Liver (tissue), 9 donors: ENCODE measurements around the gene ATP11A. TPM values are rescaled to one million over a fixed set of nuclear protein-coding genes. Genes with fewer than 3 reads are reported as not detected.

Experiments used
- DNase-seq: peaks from one replicate; pipeline ENCODE4 v3.0.0-alpha.2; 2017; ENCODE audit warnings: low spot score
- H3K27ac ChIP-seq, 2 donors: one replicate each; pipeline ENCODE4 v1.7.0; 2013; ENCODE audit warnings: inconsistent platforms in 2 of 2, low read length in 2 of 2, control low read depth in 1 of 2, low read depth in 1 of 2, mild to moderate bottlenecking in 1 of 2
- H3K27me3 ChIP-seq, 4 donors: one replicate each; pipeline versions ENCODE4 v1.6.1 to v1.7.0; 2013; ENCODE audit warnings: low read length in 3 of 4, inconsistent platforms in 1 of 4, mild to moderate bottlenecking in 1 of 4, moderate library complexity in 1 of 4; ENCODE audit not compliant: control insufficient read depth in 4 of 4, insufficient read depth in 4 of 4
- H3K36me3 ChIP-seq, 4 donors: one replicate each; pipeline versions ENCODE4 v1.6.1 to v1.7.0; 2013; ENCODE audit warnings: low read length in 3 of 4, mild to moderate bottlenecking in 3 of 4, low read depth in 1 of 4, moderate library complexity in 1 of 4; ENCODE audit not compliant: control insufficient read depth in 4 of 4, insufficient read depth in 3 of 4
- H3K4me1 ChIP-seq, 4 donors: one replicate each; pipeline versions ENCODE4 v1.6.1 to v1.7.0; 2013; ENCODE audit warnings: low read length in 3 of 4, mild to moderate bottlenecking in 3 of 4, moderate library complexity in 1 of 4; ENCODE audit not compliant: control insufficient read depth in 4 of 4, insufficient read depth in 4 of 4
- H3K4me3 ChIP-seq, 3 donors: one replicate each; pipeline versions ENCODE4 v1.6.1 to v1.7.0; 2013; ENCODE audit warnings: low read length in 3 of 3, control low read depth in 1 of 3, low read depth in 1 of 3, mild to moderate bottlenecking in 1 of 3
- H3K9ac ChIP-seq, 2 donors: one replicate each; pipeline ENCODE4 v1.7.0; 2013; ENCODE audit warnings: low read length in 2 of 2, mild to moderate bottlenecking in 2 of 2, moderate library complexity in 2 of 2, control low read depth in 1 of 2, low read depth in 1 of 2
- H3K9me3 ChIP-seq, 4 donors: one replicate each; pipeline versions ENCODE4 v1.6.1 to v1.7.0; 2013; ENCODE audit warnings: low read length in 3 of 4; ENCODE audit not compliant: control insufficient read depth in 4 of 4
- CTCF ChIP-seq: fragments of 150-350 bp; IDR thresholded peaks from 2 replicates; pipeline ENCODE4 v1.5.1; 2017; ENCODE audit warnings: improper control_type of control experiment, low read depth, low read length; ENCODE audit not compliant: missing input control
- EGR1 ChIP-seq, 2 donors: IDR thresholded peaks; 2 replicates each; pipeline ENCODE4 v1.6.1; 2016 to 2018; ENCODE audit warnings: antibody characterized with exemption in 2 of 2, low read depth in 2 of 2
- FOXA1 ChIP-seq: IDR thresholded peaks from 2 replicates; pipeline ENCODE4 v1.6.1; 2016; ENCODE audit warnings: antibody characterized with exemption
- FOXA2 ChIP-seq: IDR thresholded peaks from 2 replicates; pipeline ENCODE4 v1.6.1; 2016; ENCODE audit warnings: antibody characterized with exemption
- GABPA ChIP-seq, 2 donors: IDR thresholded peaks in 1 of 2; conservative IDR thresholded peaks in 1 of 2; 2 replicates each; pipeline ENCODE4 v1.6.1; 2016; ENCODE audit warnings: antibody characterized with exemption in 2 of 2, mild to moderate bottlenecking in 1 of 2, moderate library complexity in 1 of 2
- HNF4A ChIP-seq, 2 donors: conservative IDR thresholded peaks; 2 replicates each; pipeline ENCODE4 v1.6.1; 2016; ENCODE audit warnings: antibody characterized with exemption in 2 of 2, mild to moderate bottlenecking in 2 of 2
- HNF4G ChIP-seq: IDR thresholded peaks from 2 replicates; pipeline ENCODE4 v1.6.1; 2016; ENCODE audit warnings: antibody characterized with exemption
- JUND ChIP-seq, 2 donors: IDR thresholded peaks; 2 replicates each; pipeline ENCODE4 v1.6.1; 2016; ENCODE audit warnings: antibody characterized with exemption in 2 of 2
- NR2F2 ChIP-seq: IDR thresholded peaks from 2 replicates; pipeline ENCODE4 v1.6.1; 2016; ENCODE audit warnings: antibody characterized with exemption
- RAD21 ChIP-seq, 2 donors: IDR thresholded peaks; 2 replicates each; pipeline ENCODE4 v1.6.1; 2016; ENCODE audit warnings: antibody characterized with exemption in 2 of 2, mild to moderate bottlenecking in 2 of 2
- REST ChIP-seq: IDR thresholded peaks from 2 replicates; pipeline ENCODE4 v1.6.1; 2016; ENCODE audit warnings: antibody characterized with exemption, mild to moderate bottlenecking
- RXRA ChIP-seq, 2 donors: IDR thresholded peaks; 2 replicates each; pipeline ENCODE4 v1.6.1; 2017 to 2018; ENCODE audit warnings: antibody characterized with exemption in 2 of 2, mild to moderate bottlenecking in 1 of 2
- SP1 ChIP-seq: IDR thresholded peaks from 2 replicates; pipeline ENCODE4 v1.6.1; 2018; ENCODE audit warnings: antibody characterized with exemption, mild to moderate bottlenecking
- TAF1 ChIP-seq: conservative IDR thresholded peaks from 2 replicates; pipeline ENCODE4 v1.6.1; 2016; ENCODE audit warnings: antibody characterized with exemption, mild to moderate bottlenecking
- YY1 ChIP-seq: IDR thresholded peaks from 2 replicates; pipeline ENCODE4 v1.6.1; 2016; ENCODE audit warnings: antibody characterized with exemption, mild to moderate bottlenecking
- ZBTB33 ChIP-seq: IDR thresholded peaks from 2 replicates; pipeline ENCODE4 v1.6.1; 2016; ENCODE audit warnings: antibody characterized with exemption
- WGBS: extraction: QIAGEN DNeasy Blood & Tissue Kit; methylation state at CpG from one replicate; pipeline ENCODE4 v1.1.7; 2013; 5-methylcytosine and 5-hydroxymethylcytosine counted together
- polyA plus RNA-seq, 2 donors: library from polyadenylated mRNA; stranded (reverse) in 1 of 2; unstranded in 1 of 2; fragments of 200-250 nt in 1 of 2; fragments of >200 nt in 1 of 2; fragmentation: Nextera tagmentation in 1 of 2; extraction: Ambion mirVana in 1 of 2; gene quantifications; one replicate each; pipeline versions ENCODE4 v1.2.1 to v1.2.3, GENCODE V29; 2013 to 2015
- total RNA-seq, 2 donors: library from RNA; depleted of rRNA; stranded (reverse); fragments of >200 nt; gene quantifications; one replicate each; pipeline ENCODE4 v1.2.3, GENCODE V29; 2014
- TF ChIP-seq, protein P1 (sequence below): IDR thresholded peaks from 2 replicates; pipeline ENCODE4 v1.6.1; 2016; ENCODE audit warnings: antibody characterized with exemption
- TF ChIP-seq, protein P2 (sequence below): IDR thresholded peaks from 2 replicates; pipeline ENCODE4 v1.6.1; 2016; ENCODE audit warnings: antibody characterized with exemption
- donor health status: healthy.
- donor health status: healthy.
- donor health status: healthy.
- donor health status: healthy.
- donor health status: healthy.

Gene ATP11A
- total and polyA plus RNA-seq, 4 donors: 8.7 to 27.9 (median 13.8) TPM

GRCh38 chr13:112702341-112702985, 12.6 kb downstream of the ATP11A start:
- no peaks in the 10 kb centered on the region for H3K9me3 ChIP-seq
- H3K4me3 ChIP-seq: no peak overlapping the region
- 95% methylated on average over 32 of the region's 32 CpGs for WGBS
- H3K36me3 ChIP-seq: no peaks in the 10 kb centered on the region
- no peak overlapping the region for H3K9ac ChIP-seq
- peaks cover 2 to 19% (median 10%) of the 10 kb centered on the region in 4 donors for H3K4me1 ChIP-seq
- no peaks in the 10 kb centered on the region for H3K27me3 ChIP-seq
- DNase-seq: no peak
- no peak for TF ChIP-seq SP1
- TF ChIP-seq RAD21 (IDR thresholded peaks at IDR 0.05): no peak
- TF ChIP-seq, protein P1, sequence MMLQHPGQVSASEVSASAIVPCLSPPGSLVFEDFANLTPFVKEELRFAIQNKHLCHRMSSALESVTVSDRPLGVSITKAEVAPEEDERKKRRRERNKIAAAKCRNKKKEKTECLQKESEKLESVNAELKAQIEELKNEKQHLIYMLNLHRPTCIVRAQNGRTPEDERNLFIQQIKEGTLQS: no peak
- TF ChIP-seq HNF4A (conservative IDR thresholded peaks at IDR 0.05): no peak
- no peak for TF ChIP-seq RXRA (IDR thresholded peaks at IDR 0.05)
- no peak for TF ChIP-seq FOXA2
- TF ChIP-seq HNF4G: no peak
- TF ChIP-seq FOXA1: no peak
- TF ChIP-seq, protein P2, sequence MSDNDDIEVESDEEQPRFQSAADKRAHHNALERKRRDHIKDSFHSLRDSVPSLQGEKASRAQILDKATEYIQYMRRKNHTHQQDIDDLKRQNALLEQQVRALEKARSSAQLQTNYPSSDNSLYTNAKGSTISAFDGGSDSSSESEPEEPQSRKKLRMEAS: no peak
- no peak for TF ChIP-seq CTCF
- TF ChIP-seq NR2F2: no peak
- no peak for TF ChIP-seq REST
- TF ChIP-seq GABPA (IDR thresholded peaks at IDR 0.05 in 1 of 2, conservative IDR thresholded peaks at IDR 0.05 in 1 of 2): no peak
- no peak for TF ChIP-seq JUND (IDR thresholded peaks at IDR 0.05)
- no peak for TF ChIP-seq ZBTB33
- TF ChIP-seq YY1: no peak
- no peak for TF ChIP-seq TAF1
- no peak for TF ChIP-seq EGR1 (IDR thresholded peaks at IDR 0.05; ENCODE audit: low read depth in 2 of 2)
- H3K27ac ChIP-seq: no peak overlapping the region
